NCI-H146 treated with DMSO at 0.1 percent for 48 hours (cell line): ENCODE data around the gene OLFM2.
"Not testable (repeated sequence)": the region's sequence is repeated elsewhere in the genome, so short reads cannot be mapped to it uniquely, and the experiment has no call there.

Experiments
- DNase-seq: peaks from one replicate; lab custom pipeline; 2025; ENCODE audit not compliant: unreplicated experiment; lab: John Stamatoyannopoulos, UW

OLFM2 gene

DNA sequence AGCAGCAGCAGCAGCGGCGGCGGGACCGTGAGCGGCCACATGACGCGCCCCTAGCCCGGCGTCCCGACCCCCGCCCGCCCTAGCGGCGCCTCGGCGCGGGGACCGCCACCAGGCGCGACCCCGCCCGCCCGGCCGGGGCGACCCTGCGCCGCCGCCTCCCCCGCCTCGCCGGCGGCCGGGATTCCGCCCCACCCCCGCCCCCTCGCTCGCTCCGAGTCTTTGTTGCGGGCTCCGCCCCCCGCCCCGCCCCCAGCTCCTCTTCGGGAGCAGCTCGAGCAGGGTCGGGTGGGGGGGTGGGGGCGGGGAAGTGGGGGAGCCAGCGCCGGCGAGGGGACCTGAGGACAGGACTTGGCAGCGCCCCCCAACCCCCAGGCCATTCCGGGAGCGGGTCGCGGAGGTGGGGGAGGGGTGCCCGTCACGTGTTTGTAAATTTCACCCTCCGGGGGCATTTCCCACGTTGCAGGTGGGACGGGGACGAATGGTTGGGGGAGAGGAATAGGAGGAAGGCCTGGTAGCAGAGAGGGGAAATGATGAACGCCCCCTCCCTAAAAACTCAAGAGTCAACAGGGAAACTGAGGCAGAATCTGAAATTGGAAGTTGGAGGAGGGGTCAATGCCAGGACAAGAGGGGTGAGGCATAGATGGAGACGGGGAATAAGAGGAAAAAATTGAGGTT is at the start of gene OLFM2:
Gene OLFM2 (minus strand): TSS at position 190 of the 675 bp plus-strand sequence. CDS start 149 bp downstream, at position 41.
- no peak for DNase-seq

DNA sequence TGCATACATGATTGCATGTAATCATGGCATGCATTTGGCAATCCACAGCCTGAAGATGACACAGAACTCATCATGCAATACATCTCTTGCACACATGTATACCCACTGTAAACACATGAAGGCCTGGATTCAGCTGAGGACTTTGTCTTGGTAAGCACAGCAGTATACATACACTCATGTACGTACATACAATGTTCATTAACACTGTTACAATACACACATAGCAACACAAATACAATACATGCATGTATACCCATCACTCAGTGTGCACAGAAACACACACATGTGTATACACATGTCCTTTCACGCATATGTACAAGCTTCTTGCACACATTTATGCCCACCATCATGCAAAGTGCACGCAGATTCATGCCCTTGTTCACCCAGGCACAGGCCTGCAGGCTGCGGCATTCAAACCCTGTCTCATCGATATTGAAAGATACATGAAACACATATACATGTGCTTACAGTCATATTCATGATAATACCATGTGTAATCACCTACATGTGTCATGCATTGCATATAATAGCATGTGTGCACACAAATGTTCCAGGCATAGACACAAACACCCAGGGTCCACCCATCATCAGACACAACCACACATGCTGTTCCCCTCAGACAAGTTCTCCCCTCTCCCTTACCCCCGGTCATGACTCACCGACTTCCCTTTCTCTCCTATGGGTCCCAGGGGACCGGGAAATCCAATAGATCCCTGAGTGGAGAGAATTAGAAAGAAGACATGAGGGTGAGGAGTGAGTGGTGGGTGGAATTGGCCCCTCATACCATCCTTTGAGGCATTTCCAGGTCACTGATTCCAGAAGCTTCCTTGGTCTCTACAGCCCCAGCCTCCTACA is 45.3 kb upstream of the OLFM2 start:
- DNase-seq: no peak

DNA sequence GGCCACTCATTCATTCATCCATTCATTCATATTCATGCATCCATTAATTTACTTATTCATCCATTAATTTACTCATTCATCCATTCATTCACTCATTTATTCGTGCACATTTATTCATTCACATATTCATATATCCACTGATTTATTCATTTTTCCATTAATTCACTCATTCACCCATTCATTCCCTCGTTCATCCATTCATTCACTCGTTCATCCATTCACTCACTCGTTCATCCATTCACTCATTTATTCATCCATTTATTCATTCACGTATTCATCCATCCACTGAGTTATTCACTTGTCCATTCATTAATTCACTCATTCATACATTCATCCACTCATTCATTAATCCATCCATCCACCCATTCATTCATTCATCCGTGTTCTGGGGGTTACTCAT is 35.8 kb upstream of the OLFM2 start:
- no peak for DNase-seq

DNA sequence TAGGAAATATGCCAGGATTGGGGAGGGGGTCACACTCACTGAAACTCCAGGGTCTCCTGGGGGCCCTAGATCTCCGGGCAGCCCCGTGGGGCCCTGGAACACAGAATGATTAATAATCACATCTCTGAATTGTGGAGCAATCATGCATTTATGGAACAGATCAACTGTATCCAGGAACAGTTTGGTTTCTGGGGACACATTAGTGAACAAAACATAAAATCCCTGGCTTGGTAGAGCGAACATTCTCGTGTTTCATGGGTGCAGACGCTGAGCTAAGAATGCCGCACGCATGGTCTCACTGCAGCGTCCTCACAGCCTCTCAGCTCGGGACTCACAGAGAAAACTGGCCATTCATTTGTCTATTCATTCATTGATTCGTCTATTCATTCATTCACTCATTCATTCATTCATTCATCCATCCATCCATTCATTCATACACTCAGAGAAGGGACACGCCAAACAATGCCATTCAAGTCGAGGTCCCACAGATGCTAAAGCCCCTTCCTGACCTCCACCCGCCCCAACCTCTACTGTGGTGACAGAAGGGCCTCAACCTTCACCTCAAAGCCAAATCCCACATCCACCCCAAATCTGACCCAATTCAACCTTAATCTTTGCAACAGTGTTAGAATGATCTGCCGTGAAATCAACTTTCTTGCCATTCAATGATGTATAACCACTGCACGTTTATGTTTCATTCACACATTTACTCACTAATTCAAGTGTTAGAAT is 35.0 kb upstream of the OLFM2 start:
- DNase-seq: no peak

DNA sequence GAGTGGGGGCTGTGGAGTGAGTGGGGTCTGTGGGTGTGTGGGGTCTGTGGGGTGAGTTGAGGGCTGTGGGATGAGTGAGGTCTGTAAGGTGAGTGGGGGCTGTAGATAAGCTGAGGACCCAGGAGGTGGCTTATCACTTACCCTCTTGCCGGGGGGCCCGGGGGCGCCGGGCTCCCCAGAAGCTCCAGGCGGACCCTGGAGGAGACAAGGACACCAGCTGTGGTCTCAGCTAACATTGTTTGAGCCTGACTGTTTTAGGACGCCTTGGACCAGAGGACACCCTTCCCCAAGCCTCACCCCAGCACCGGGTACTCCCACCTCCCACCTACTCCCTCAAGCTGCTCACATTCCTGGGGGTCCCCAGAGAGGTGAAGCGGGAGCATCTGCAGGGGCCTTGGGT is 34.2 kb upstream of the OLFM2 start:
- DNase-seq: no peak

DNA sequence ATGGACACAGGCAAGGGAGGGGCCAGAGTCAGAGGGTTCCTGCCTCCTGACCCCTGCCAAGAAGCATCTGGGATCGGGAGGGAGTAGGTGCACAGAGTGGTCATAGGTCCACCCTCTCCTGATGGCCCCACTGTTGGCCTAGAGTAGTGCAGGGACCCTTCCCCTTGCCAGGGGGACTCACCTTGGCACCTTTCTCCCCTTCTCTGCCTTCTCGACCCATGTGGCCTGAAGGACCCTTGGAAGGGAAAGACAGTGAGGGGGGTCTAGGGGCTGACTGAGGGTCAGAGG is 33.3 kb upstream of the OLFM2 start:
- DNase-seq: no peak

- no peak for DNase-seq
These were observed 32.7 kb upstream of the OLFM2 start for GRCh38 chr19:9968820-9969687.

GRCh38 chr19:9967326-9967725 is 31.0 kb upstream of the OLFM2 start:
- no peak for DNase-seq

DNA sequence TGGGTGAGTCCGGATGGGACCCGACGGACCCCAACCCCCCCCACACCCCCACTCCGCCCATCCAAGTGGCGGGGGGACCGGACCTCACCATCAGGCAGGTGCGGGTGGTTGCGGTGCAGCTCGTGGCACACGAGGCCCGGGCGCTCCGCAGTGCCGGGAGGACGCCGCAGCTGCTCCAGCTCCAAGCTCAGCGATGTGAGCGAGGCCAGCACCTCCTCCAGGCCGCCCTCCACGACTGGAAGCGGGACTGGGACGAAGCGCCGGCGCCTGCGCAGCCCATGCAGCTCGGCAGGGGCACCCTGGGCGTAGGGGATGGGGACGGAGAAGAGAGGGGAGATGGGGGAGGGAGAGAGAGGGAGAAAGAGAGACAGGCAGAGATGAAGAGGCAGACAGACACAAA is 30.1 kb upstream of the OLFM2 start:
- DNase-seq: no peak

GRCh38 chr19:9966024-9966423 is 29.7 kb upstream of the OLFM2 start:
- DNase-seq: no peak

GRCh38 chr19:9962623-9963290 is 26.4 kb upstream of the OLFM2 start:
- DNase-seq: no peak

DNA sequence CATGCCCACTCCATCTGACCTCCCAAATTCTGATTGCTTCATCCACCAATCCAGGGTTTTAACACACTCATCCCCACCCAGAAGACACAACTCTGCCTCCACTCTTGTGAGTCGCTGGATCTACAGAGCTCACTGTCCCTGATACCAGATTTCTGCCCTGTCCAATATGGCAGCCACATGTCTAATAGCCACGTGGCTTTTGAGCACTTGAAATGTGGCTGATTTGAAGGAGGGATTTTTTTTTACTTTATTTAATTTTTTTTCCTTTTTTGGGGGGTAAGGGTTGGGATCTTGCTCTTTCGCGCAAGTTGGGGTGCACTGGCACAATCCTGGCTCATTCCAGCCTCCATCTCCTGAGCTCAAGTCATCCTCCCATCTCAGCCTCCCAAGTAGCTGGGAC is 24.8 kb upstream of the OLFM2 start:
- DNase-seq: no peak

- DNase-seq: no peak
These were observed 22.1 kb upstream of the OLFM2 start for GRCh38 chr19:9958379-9958821.

GRCh38 chr19:9956956-9957355 is 20.6 kb upstream of the OLFM2 start:
- no peak for DNase-seq

DNA sequence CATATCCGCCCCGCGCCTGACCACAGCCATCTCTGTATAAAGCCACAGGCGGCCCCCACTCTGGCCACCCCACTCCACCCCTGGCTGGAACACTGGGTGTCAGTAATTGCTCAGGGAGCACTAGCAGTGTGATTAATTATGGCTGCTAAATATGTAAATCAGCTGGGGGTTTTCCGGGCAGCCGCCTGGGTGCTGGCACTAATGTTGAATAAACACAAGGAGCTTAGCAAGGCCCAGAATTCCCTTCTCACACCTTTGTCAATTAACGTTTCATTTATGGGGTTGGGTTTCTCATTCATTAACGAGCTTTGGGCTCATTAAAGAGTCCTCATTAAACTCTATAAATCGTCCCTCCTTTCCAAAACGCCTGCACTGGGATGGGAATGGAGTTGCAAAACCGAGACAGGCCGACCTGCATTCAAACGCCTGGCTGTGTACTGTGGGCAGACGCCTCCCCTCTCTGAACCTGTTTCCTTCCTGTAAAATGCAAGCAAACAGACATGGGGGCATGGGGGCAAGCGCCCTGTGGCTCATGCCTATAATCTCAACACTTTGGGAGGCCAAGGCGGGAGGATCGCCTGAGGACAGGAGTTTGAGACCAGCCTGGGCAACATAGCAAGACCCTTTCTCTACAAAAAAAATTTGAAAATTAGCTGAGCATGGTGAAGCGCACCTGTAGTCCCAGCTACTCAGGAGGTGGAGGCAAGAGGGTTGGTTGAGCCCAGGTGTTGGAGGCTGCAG is 17.7 kb upstream of the OLFM2 start:
- no peak for DNase-seq

DNA sequence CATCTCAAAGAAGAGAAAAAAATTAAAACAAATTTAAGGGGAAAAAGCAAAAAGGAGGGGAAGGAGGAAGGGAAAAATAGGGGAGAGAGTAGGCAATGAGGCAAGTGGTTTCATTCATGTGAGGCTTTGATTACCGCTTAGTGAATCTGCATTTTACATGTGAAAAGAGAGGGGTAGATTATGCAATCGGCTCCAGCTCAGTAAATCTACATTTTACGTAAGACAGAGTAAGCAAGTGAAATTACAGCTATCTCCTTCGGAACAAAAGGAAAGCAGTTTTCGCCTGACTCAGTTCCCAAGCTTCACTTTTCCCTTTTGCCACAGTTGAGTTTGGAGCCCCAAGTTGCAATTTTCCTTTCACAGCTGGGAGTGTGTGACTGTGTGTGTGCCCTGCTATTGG is 16.0 kb upstream of the OLFM2 start:
- no peak for DNase-seq

DNA sequence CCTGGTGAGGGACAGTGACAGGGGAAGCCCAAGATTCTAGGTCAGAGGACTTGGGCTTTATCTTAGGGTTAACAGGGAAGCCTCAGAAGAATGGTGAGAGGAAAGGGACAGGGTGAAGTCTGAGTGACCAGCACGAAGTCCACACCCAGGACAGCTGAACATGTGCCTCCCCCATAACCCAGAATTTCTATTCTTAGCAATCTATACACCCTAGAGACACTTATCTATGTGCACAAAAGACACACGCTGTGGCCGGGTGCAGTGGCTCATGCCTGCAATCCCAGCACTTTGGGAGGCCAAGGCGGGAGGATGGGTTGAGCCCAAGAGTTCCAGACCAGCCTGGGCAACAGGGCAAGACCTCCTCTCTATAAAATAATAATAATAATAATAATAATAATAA is 11.1 kb upstream of the OLFM2 start:
- DNase-seq: no peak

GRCh38 chr19:9946528-9947125 is 10.3 kb upstream of the OLFM2 start:
- DNase-seq: not testable (repeated sequence)

DNA sequence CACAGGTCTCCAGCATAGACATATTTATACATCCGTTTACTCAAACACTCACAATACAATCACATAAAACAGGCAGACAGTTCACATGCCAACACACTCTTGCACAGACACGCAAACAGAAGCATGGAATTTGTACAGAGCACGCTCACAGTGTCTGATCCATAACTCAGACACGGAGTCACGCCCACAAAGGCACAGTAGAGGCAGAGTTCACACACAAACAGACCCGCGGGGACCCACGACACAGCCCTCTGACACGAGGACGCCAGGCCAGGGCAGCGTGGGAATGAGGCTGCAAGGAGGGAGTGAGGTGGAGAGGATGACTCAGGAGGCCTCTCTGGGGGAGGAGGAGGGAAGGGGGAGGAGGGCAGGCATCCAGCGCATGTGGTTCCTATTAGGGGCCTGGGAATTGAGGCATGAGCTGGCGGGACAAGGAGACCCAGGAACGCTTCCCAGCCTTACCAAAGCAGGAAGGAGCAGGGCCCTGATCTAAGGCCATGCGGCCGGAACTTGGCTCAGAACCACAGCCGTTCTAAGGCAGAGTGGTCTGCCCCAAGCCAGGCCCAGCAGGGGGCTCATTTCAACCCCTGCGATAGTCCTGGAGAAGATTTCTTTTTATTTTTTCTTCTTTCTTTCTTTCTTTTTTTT is 9.1 kb upstream of the OLFM2 start:
- DNase-seq: no peak
